Pulmonary artery endothelial cell (primary cell): Measurements from ENCODE around the gene CUEDC1. TPM values are rescaled to one million over a fixed set of nuclear protein-coding genes. Genes with fewer than 3 reads are reported as not detected.

Source experiments
- DNase-seq: peaks from one replicate; pipeline ENCODE4 v3.0.0-alpha.2; 2011; ENCODE audit warnings: low read depth, low spot score
- total RNA-seq: library from RNA; depleted of rRNA; stranded (reverse); fragments of >200 nt; gene quantifications from 2 replicates; pipeline ENCODE4 v1.2.3, GENCODE V29; 2014

The CUEDC1 gene
- total RNA-seq, 1 donor from 2014 or later: 5.2 TPM

GRCh38 chr17:57838453-57838852 is 116.8 kb downstream of the CUEDC1 start:
- DNase-seq: no peak

GRCh38 chr17:57835333-57835900 is 119.8 kb downstream of the CUEDC1 start:
- DNase-seq: no peak

- DNase-seq: no peak
These were observed 121.0 kb downstream of the CUEDC1 start for GRCh38 chr17:57834146-57834741.

GRCh38 chr17:57833179-57833939 is 121.9 kb downstream of the CUEDC1 start:
- peak; percentile 17 for DNase-seq

GRCh38 chr17:57832314-57833178 is 122.7 kb downstream of the CUEDC1 start:
- DNase-seq: no peak

GRCh38 chr17:57830880-57831279 is 124.3 kb downstream of the CUEDC1 start:
- no peak for DNase-seq

GRCh38 chr17:57823469-57824401 is 131.5 kb downstream of the CUEDC1 start:
- DNase-seq: no peak

- DNase-seq: no peak
These were observed 135.3 kb downstream of the CUEDC1 start for GRCh38 chr17:57819867-57820266.

- DNase-seq: no peak
These were observed 135.9 kb downstream of the CUEDC1 start for GRCh38 chr17:57819285-57819684.

- DNase-seq: no peak
These were observed 137.1 kb downstream of the CUEDC1 start for GRCh38 chr17:57818066-57818465.

- DNase-seq: no peak
These were observed 137.9 kb downstream of the CUEDC1 start for GRCh38 chr17:57817299-57817698.

- DNase-seq: no peak
These were observed 140.8 kb downstream of the CUEDC1 start for GRCh38 chr17:57814421-57814820.

GRCh38 chr17:57811638-57812280 is 143.5 kb downstream of the CUEDC1 start:
- DNase-seq: no peak

Other genes with a start within 250 kb of the CUEDC1 start
- gene CCDC182, start 210.1 kb downstream of the CUEDC1 start, total RNA-seq: not detected in 2 replicates
- gene MRPS23, start 105.4 kb downstream of the CUEDC1 start, total RNA-seq: 34.4 and 46.7 TPM in 2 replicates
- 31.1 and 39.1 TPM in 2 replicates for gene VEZF1, start 32.8 kb upstream of the CUEDC1 start, total RNA-seq
- gene SRSF1, start 51.8 kb upstream of the CUEDC1 start, total RNA-seq: 532 and 769 TPM in 2 replicates
- 11.9 and 20.5 TPM in 2 replicates for gene DYNLL2, start 128.0 kb upstream of the CUEDC1 start, total RNA-seq
- gene OR4D1, start 193.0 kb upstream of the CUEDC1 start, total RNA-seq: not detected in 2 replicates
- gene OR4D2, start 211.6 kb upstream of the CUEDC1 start, total RNA-seq: not detected in 2 replicates
- not detected in 2 replicates for gene EPX, start 237.3 kb upstream of the CUEDC1 start, total RNA-seq